VCaP (cell line): ENCODE results near the gene STX1B.

Source experiments
- H3K27ac ChIP-seq: fragments of 450-650 bp; 2 replicates; pipeline ENCODE4 v1.5.1; 2017
- CTCF ChIP-seq: fragments of 450-650 bp; conservative IDR thresholded peaks from 2 replicates; pipeline ENCODE4 v1.5.1; 2017; ENCODE audit warnings: mild to moderate bottlenecking, moderate library complexity

The STX1B gene

GRCh38 chr16:30985401-30986128 lies 24.9 kb downstream of the STX1B start:
- H3K27ac ChIP-seq, result no peak overlapping the region
- no peak for TF ChIP-seq CTCF

- peak; percentile 85 for TF ChIP-seq CTCF
These were observed 25.6 kb downstream of the STX1B start, which contains the start of gene HSD3B7 for GRCh38 chr16:30984669-30985400. TSS of gene HSD3B7 (plus strand) at chr16:30985207. CDS start at chr16:30985659, 452 bp downstream.

GRCh38 chr16:30983898-30984610 lies 26.4 kb downstream of the STX1B start:
- no peak overlapping the region for H3K27ac ChIP-seq
- no peak for TF ChIP-seq CTCF

More at GRCh38 chr16:30984669-30985400, 25.6 kb downstream of the STX1B start, which contains the start of gene HSD3B7:
- H3K27ac ChIP-seq, result no peak within 1 kb of the TSS

DNA sequence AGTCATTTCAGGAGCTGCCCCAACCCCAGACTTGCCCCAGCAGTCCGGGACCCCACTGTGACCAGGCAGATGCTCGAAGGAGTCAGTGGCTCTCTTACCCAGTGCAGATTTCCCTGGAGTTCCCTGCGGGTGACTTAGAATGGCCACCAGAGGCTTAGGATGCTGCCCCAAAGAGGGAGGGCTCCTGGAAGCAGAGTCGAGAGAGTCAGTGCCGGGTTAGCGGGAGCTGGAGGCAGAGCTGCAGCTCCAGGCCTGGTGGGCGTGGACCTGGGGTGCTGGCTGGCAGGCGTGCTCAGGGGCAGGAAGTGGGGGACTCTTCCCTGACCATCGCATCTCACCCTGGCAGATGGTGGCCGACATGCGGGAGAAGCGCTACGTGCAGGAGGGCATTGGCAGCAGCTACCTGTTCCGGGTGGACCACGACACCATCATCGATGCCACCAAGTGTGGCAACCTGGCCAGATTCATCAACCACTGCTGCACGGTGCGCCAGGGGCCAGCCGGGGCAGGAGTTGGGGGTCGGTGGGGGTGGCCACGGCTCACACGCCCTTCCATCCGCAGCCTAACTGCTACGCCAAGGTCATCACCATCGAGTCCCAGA lies 27.0 kb downstream of the STX1B start:
- TF ChIP-seq CTCF, result no peak
- H3K27ac ChIP-seq, result no peak overlapping the region

DNA sequence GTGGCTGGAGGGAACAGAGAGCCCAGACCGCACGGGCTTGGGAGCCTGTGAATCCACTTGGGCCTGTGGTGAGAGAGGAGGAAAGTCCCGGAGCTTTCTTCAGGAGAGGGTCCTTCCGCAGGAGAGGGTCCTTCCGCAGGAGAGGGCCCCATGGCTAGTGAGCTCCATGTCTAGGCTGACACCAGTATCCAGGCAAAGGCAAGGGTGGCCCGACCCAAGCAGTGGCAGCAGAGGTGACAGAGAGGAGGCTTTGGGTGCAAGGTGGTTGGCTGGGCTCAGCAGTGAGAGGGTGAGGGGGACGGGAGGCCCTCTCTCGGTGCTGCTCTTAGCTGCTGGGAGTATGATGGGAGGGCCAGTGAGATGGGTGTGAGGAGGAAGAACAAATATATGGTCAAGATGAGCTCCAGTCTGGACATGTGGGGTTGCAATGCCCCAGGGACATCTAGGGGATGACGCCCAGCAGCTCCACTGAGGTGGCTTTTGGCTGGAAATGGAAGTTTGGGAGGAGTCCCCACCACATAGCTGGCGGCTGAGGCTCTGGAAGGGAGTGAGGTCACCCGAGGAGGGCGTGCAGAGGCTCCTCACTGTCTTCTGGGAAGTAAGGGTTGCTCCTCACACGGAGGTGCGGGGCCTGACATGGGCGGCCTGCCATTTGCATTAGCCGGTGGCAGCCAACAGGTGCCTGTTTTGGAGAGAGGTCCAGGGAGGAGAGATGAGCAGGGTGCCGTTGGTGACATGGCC lies 27.7 kb downstream of the STX1B start:
- TF ChIP-seq CTCF, result no peak
- H3K27ac ChIP-seq, result no peak overlapping the region

DNA sequence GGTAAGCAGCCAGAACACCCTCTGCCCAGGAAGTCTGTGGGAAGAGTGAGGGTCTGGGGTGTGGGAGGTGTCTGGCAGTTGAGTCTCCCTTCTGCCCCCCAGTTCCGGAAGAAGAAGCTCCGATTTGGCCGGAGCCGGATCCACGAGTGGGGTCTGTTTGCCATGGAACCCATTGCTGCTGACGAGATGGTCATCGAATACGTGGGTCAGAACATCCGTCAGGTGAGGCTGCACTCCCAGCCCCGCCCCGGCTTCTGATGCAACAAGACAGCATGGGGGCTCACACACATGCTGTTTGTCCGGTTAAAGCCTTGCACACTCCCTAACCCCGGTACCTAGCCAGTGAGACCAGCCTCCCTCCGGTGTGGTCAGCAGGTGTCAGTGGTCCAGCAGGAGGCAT lies 29.5 kb downstream of the STX1B start:
- no peak overlapping the region for H3K27ac ChIP-seq
- TF ChIP-seq CTCF, result no peak
